ENCODE data around the gene KCTD16. TPM values are rescaled to one million over a fixed set of nuclear protein-coding genes. Genes with fewer than 3 reads are reported as not detected.
A peak's percentile ranks its signal among the peaks of the same experiment; 100 is the strongest.

The KCTD16 gene
- 3.9 to 4.8 TPM (median 4.5 TPM) in 3 replicates for total RNA-seq

GRCh38 chr5:144170276-144171024, at the start of gene KCTD16, which contains the start of gene YIPF5:
Gene KCTD16 (plus strand): TSS chr5:144170873.
Gene YIPF5 (minus strand): TSS chr5:144170659. CDS start chr5:144169955, 704 bp downstream.
- Mint-ChIP-seq H3K27me3 (ENCODE audit: low read depth) (peaks cover 5% of the 10 kb centered on the region), H3K36me3 (peaks cover 5% of the 10 kb centered on the region), H3K4me3 (peak within 1 kb of the TSS; percentile 80), H3K4me1 (peaks cover 27% of the 10 kb centered on the region), H3K9me3 (peaks cover 4% of the 10 kb centered on the region), H3K27ac (peak within 1 kb of the TSS; percentile 76)
- no peak for TF ChIP-seq CTCF (IDR thresholded peaks at IDR 0.05; ENCODE audit: unreplicated experiment)
- peak; percentile 88 to 93 for DNase-seq (ENCODE audit: low spot score in 2 of 2, unreplicated experiment in 2 of 2)

GRCh38 chr5:144121577-144121976, 49.1 kb upstream of the KCTD16 start:
- no peaks in the 10 kb centered on the region for H3K36me3 Mint-ChIP-seq
- H3K27ac Mint-ChIP-seq: no peak overlapping the region
- DNase-seq (ENCODE audit: low spot score in 2 of 2, unreplicated experiment in 2 of 2): no peak
- H3K9me3 Mint-ChIP-seq: peaks cover 13% of the 10 kb centered on the region
- peaks cover 34% of the 10 kb centered on the region for H3K4me1 Mint-ChIP-seq
- H3K4me3 Mint-ChIP-seq: no peak overlapping the region
- no peaks in the 10 kb centered on the region for H3K27me3 Mint-ChIP-seq (ENCODE audit: low read depth)
- TF ChIP-seq CTCF (IDR thresholded peaks at IDR 0.05; ENCODE audit: unreplicated experiment): no peak

- no peak for TF ChIP-seq CTCF (IDR thresholded peaks at IDR 0.05; ENCODE audit: unreplicated experiment)
- no peak overlapping the region for H3K27ac Mint-ChIP-seq
- H3K4me1 Mint-ChIP-seq: peaks cover 31% of the 10 kb centered on the region
- DNase-seq (ENCODE audit: low spot score in 2 of 2, unreplicated experiment in 2 of 2): no peak
- no peaks in the 10 kb centered on the region for H3K36me3 Mint-ChIP-seq
- peaks cover 13% of the 10 kb centered on the region for H3K9me3 Mint-ChIP-seq
- H3K27me3 Mint-ChIP-seq (ENCODE audit: low read depth): no peaks in the 10 kb centered on the region
- H3K4me3 Mint-ChIP-seq: no peak overlapping the region
These were observed 48.6 kb upstream of the KCTD16 start for GRCh38 chr5:144122081-144122480.

- H3K36me3 Mint-ChIP-seq: no peaks in the 10 kb centered on the region
- peaks cover 26% of the 10 kb centered on the region for H3K4me1 Mint-ChIP-seq
- peaks cover 13% of the 10 kb centered on the region for H3K9me3 Mint-ChIP-seq
- no peak overlapping the region for H3K4me3 Mint-ChIP-seq
- no peak for TF ChIP-seq CTCF (IDR thresholded peaks at IDR 0.05; ENCODE audit: unreplicated experiment)
- no peak overlapping the region for H3K27ac Mint-ChIP-seq
- DNase-seq (ENCODE audit: low spot score in 2 of 2, unreplicated experiment in 2 of 2): no peak
- H3K27me3 Mint-ChIP-seq (ENCODE audit: low read depth): no peaks in the 10 kb centered on the region
These were observed 48.0 kb upstream of the KCTD16 start for GRCh38 chr5:144122641-144123040.

- Mint-ChIP-seq H3K9me3 (peaks cover 2% of the 10 kb centered on the region), H3K27me3 (ENCODE audit: low read depth) (no peaks in the 10 kb centered on the region)
These were observed 45.4 kb upstream of the KCTD16 start for GRCh38 chr5:144125163-144125726.

More at GRCh38 chr5:144125163-144125726, 45.4 kb upstream of the KCTD16 start:
- no peaks in the 10 kb centered on the region for H3K36me3 Mint-ChIP-seq
- H3K4me3 Mint-ChIP-seq: no peak overlapping the region
- no peak for TF ChIP-seq CTCF (IDR thresholded peaks at IDR 0.05; ENCODE audit: unreplicated experiment)
- H3K27ac Mint-ChIP-seq: peak overlapping the region; percentile 31
- H3K4me1 Mint-ChIP-seq: peaks cover 26% of the 10 kb centered on the region
- DNase-seq (ENCODE audit: low spot score in 2 of 2, unreplicated experiment in 2 of 2): no peak

Data from mesothelial cell of epicardium (in vitro differentiated cells).